Measurements from ENCODE around the gene PLSCR4. TPM values are rescaled to one million over a fixed set of nuclear protein-coding genes. Genes with fewer than 3 reads are reported as not detected.

The PLSCR4 gene
- total and polyA plus RNA-seq, 2 of the 8 experiments (the other 6 are each of a cell fraction or from before 2014, with no cell fraction given), result 1.8 to 2.9 TPM

DNA sequence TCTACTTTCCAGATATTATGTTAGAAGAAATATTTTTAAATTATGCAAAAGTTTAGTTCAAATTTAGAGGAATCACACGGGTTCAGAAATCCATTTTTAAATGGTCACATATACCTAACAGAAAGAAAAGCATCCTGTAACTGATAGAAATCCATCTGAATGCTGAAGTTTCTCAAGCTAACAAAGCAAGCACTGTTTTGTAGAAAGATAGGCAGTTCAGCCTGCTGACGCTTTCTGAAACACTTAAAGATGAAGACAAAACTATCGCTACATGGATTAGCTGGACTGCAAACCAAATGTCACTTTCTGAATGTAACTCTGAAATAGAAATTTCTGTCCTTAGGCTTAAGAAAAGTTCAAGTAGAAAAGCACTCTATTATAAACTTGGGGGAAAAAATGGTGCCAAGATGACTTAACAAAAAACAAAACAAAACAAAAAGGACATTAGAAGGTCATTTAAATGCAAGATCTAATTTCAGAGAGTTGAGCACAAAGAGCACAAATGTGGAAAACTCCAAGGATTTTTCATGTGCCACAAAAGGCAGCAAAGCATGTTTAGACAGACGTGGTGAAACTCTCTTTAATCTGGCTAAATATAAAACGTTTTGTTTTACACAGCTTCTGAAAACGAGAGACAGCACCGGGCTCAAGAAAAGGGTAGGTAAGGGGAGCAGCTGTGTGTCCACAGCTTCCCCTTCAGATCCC, 91.1 kb downstream of the PLSCR4 start (continued):
- TF ChIP-seq CHD7 (IDR thresholded peaks at IDR 0.05; ENCODE audit: insufficient replicate concordance, low read length) (no peak), RAD21 (IDR thresholded peaks at IDR 0.05 in 1 of 2, conservative IDR thresholded peaks at IDR 0.05 in 1 of 2; ENCODE audit: low read depth in 2 of 2, low read length in 2 of 2) (peak in 1 of 2 experiments; percentile 48; a peak in 2 of 4 replicates), CHD1 (IDR thresholded peaks at IDR 0.05; ENCODE audit: low read depth, low read length) (peak; percentile 41; the same call in 1 of the 2 replicates), SIN3A (conservative IDR thresholded peaks at IDR 0.05 in 1 of 2, IDR thresholded peaks at IDR 0.05 in 1 of 2; ENCODE audit: low read depth in 1 of 2, low read length in 2 of 2) (peak; percentile 55 to 86; a peak in 1 of 4 replicates)
